ENCODE results near the gene KDM3B. TPM values are rescaled to one million over a fixed set of nuclear protein-coding genes. Genes with fewer than 3 reads are reported as not detected.

Gene KDM3B
- total RNA-seq, 1 donor from 2014 or later = 42.4 TPM

DNA sequence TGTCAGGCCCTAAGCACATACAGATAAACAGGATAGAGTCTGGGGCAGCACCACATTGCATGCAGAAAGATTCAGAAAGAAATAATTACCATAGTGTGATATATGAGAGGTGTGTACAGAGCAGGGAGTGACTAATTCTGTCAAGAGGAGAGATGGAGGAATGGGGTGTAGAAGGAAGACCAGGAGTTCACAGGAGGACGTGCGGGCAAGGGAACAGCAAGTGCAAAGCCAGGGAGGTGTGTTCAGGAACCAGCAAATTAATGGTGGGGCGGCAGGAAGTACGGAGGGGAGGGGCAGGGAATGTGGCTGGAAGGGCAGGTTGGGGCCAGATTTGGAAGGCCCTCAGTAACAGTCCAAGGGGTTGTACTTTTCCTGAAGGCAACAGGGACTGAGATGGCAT is 130.2 kb downstream of the KDM3B start:
- Histone ChIP-seq H3K4me3 (ENCODE audit: low read depth, low read length) (no peak overlapping the region), H3K36me3 (ENCODE audit: control insufficient read depth, insufficient read depth, low read length) (no peaks in the 10 kb centered on the region), H3K27me3 (ENCODE audit: control insufficient read depth, insufficient read depth, low read length) (no peaks in the 10 kb centered on the region)
- no peak for TF ChIP-seq CTCF (IDR thresholded peaks at IDR 0.05; ENCODE audit: insufficient read depth, low read length, severe bottlenecking)
- peak; percentile 88 for DNase-seq (ENCODE audit: low read depth)
- peak; percentile 93 for FAIRE-seq

Other genes starting within 250 kb of the KDM3B start
- gene NME5, start 213.3 kb upstream of the KDM3B start, total RNA-seq = 0.53 and 0.64 TPM in 2 replicates
- 12.1 and 15.0 TPM in 2 replicates for gene BRD8, start 174.1 kb upstream of the KDM3B start, total RNA-seq
- under 0.01 TPM in 2 replicates for gene KIF20A, start 173.6 kb upstream of the KDM3B start, total RNA-seq
- 19.7 and 27.4 TPM in 2 replicates for gene CDC23, start 139.4 kb upstream of the KDM3B start, total RNA-seq
- gene GFRA3, start 78.1 kb upstream of the KDM3B start, total RNA-seq = not detected in 2 replicates
- 0.26 TPM in 2 replicates for gene CDC25C, start 20.9 kb upstream of the KDM3B start, total RNA-seq
- gene FAM53C, start 14.4 kb upstream of the KDM3B start, total RNA-seq = 10.3 and 17.7 TPM in 2 replicates
- gene REEP2, start 86.4 kb downstream of the KDM3B start, total RNA-seq = 2.4 and 4.5 TPM in 2 replicates
- gene EGR1, start 112.8 kb downstream of the KDM3B start, total RNA-seq = 6.1 and 9.0 TPM in 2 replicates
- gene ETF1, start 190.6 kb downstream of the KDM3B start, total RNA-seq = 173 and 183 TPM in 2 replicates
- 820 and 1,205 TPM in 2 replicates for gene HSPA9, start 222.7 kb downstream of the KDM3B start, total RNA-seq

Data from bronchial epithelial cell (primary cell).